Astrocyte of the hippocampus (primary cell): ENCODE measurements around the gene GINS1.

Experiments used
- DNase-seq: peaks from one replicate; pipeline ENCODE4 v3.0.0; 2011; ENCODE audit warnings: low read depth, low spot score

The GINS1 gene

DNA sequence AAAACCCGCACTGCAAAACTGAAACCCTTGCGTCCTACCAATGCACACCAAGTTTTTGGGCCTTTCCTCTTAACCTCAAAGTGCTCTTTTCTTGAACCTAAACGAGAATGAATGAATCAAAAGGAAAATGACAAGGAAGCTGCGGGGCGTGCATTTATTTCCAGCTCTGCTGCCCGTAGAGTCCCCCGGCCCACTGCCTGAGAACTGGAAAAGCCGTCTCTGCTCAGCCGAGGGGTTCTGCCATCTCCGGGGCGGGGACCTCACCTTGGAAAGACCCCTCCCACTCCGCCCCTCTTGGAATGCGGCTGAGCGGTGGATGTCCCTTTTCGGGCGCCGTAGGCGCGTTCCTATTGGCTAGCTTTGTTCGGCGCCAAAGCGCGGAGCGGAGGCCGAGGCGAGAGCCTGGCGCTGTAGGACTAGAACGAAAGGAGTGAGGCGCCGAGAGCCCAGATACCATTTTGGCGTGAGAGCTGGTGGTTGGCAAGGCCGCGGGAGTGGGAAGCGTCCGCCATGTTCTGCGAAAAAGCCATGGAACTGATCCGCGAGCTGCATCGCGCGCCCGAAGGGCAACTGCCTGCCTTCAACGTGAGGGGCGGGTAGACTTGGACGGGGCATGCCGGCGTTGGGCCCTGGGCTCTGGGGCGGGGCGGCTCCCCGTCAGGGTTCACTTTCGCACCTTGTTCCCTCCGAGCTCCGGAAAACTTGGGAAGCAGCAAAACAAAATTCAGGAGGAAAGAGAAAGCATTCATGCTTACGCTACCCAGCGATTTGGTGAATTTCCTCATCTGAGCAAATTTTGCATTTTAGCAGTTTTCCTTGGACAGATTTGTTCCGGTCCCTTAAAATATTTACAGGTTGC is at the start of gene GINS1:
TSS of gene GINS1 (plus strand) at position 363 of the 859 bp plus-strand sequence. CDS start at position 511, 148 bp downstream.
- peak; percentile 96 for DNase-seq

DNA sequence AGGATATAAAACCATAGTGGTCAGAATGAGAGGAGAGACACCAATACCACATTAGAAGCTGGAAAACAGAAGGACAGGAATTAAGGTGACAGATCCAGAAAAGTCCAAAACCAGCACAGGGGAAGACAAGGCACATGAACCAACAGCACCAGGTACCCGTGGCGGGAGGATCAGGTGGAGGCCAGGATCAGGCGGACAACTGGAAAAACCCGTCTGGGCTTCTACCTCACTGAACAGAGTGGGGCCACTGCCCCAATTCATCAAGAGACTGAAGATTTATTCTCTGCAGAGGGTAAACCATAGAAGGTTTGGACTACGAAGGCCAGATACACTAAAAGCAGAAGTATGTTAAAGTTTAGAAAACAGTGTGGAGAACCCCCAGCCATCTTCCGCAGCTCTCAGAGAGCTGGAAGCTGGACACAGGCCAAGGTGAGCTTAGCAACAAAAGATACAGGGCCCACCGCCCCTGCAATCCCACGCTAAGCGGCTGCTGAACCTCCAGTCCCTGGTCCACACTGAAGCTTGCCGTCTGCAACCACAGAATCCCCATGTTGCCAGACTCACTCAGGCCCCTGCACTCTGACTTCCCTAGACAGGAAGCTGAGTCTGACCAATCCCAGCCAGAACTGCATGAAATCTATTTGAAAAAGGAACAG is 46.7 kb upstream of the GINS1 start:
- DNase-seq: peak; percentile 76

DNA sequence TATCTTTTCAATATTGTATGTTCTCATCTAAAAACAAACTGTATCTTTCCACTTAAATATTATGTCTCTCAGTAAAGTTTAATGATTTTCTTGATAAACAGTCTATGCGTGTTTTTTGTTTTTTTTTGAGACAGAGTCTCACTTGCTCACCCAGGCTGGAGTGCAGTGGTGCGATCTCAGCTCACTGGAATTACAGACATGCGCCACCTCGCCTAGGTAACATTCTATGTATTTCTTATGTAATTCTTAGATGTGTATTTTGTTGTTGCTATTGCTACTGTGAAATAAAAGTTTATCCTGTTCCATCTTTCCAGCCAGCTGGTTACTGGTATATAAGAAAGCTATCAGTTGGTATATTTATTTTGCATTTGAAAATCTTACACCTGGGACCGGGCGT is 46.2 kb upstream of the GINS1 start:
- peak; percentile 69 for DNase-seq

DNA sequence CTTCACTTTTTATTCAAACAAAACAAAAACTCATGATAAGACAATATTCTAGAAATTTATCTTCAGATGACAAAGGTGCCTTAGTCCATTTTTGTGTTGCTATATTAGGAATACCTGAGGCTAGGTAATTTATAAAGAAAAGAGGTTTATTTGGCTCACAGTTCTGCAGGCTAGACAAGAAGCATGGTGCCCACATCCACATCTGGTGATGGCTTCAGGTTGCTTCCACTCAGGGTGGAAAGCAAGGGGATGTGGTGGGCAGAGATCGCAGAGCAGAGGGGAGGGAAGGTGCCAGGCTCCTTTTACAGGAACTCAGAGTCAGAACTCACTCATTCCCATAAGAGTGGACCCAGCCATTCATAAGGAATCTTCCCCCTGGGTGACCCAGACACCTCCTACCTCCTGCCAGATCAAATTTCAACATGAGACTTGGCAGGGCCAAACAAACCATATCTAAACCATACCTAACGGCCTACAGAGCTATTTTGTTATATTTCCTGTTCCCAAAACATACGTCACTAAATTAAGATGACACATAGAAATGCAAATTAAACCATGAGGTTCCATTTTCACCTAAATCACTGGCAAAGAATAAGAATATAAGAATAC is 43.2 kb upstream of the GINS1 start:
- DNase-seq: no peak

DNA sequence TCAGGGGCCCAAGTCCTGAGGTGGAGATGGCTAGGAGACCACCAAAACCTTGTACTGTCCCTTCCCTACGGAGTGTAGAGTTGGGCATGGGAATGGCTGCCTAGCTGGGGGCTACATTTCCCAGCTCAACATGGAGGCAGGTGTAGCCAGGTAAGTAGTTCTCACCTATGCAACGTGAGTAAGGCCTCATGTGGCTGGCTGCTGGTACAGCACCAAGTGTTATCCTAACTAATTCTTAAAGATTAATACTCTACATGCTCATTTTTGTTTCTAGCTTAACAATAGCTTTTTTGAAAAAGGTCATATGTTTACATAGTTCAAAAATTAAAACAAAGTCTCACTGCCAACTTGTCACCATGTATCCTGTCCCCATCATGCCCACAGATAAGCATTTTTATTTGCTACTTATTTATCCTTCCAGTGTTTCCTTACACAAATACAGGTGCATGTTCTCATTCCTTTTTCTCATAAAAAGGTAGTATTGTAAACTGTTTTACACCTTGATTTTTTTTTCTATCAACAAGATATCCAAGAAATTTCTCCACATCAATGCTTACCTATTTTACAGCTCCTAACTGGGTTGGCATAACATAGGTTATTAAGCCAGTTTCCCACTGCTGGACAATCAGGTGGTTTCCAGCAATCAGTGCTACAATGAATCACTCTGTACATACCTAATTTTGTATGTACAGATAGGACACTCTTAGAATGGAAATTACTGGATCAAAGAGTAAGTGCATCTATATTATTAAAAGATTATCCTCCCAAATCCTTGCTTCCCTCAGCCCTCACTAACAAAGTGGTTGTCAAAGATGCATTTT is 42.4 kb upstream of the GINS1 start:
- no peak for DNase-seq

DNA sequence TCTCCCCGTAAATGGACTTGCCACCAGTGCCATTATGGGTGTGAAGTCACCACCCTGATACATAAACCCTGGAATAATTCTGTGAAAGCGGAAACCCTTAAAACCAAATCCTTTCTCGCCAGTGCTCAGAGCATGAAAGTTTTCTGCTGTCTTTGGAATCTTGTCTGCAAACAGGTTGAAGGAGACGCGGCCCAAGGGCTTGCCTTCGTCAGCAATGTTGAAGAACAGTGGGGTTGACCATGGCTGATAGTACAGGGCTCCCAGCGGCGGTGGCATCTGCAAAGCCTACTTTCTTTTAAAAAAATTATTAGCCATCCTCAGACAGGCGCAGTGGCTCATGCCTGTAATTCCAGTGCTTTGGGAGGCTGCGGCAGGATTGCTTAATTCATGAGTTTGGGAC is 38.9 kb upstream of the GINS1 start:
- no peak for DNase-seq

DNA sequence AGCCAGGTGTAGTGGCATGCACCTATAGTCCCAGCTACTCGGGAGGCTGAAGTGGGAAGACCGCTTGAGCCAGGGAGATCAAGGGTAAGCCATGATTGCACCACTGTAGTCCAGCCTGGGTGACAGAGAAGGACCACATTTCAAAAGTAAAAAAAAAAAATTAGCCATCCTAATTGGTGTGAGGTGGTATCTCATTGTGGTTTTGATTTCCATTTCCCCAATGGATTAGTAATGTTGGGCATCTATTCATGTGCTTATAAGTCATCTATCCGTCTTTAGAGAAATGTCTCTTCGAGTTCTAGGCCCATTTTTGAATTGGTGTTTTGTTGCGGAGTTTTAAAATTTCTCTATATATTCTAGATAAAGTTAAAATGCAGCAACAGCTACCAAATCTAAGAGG is 38.5 kb upstream of the GINS1 start:
- DNase-seq: no peak

DNA sequence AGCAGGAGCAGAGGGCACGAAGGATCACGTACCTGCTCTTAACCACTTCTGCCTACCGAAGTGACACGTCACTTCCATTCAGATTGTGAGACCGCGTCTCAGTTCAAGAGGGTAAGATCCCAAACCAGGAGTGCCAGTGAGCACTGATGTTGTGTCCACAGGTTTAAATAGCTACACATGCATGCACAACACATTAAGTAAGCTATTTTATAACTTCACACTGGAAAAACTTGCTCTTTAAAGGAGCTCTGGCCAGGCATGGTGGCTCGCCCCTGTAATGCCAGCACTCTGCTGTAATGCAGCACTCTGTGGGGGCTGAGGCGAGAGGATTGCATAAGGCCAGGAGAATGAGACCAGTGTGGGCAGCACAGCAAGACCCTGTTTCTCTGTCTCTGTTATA is 37.9 kb upstream of the GINS1 start:
- DNase-seq: no peak

DNA sequence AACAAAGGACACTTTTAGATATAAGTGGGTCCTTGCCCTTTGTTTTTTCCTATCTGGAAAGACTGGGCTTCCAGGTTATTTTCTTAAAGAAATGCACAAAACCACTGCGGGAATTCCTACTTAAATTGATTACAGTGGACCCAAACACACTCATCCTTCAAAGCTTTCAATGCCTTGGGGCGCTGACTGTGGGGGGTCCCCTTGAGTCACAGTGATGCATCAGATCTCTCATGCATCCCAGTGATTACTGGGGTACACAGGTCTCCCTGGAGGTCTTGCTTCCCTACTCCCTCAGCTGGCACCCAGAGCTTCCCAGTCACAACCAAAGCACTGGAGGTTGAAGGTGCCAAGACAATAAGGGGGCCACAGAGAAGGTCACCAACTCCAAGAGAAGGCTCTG is 37.5 kb upstream of the GINS1 start:
- DNase-seq: no peak

DNA sequence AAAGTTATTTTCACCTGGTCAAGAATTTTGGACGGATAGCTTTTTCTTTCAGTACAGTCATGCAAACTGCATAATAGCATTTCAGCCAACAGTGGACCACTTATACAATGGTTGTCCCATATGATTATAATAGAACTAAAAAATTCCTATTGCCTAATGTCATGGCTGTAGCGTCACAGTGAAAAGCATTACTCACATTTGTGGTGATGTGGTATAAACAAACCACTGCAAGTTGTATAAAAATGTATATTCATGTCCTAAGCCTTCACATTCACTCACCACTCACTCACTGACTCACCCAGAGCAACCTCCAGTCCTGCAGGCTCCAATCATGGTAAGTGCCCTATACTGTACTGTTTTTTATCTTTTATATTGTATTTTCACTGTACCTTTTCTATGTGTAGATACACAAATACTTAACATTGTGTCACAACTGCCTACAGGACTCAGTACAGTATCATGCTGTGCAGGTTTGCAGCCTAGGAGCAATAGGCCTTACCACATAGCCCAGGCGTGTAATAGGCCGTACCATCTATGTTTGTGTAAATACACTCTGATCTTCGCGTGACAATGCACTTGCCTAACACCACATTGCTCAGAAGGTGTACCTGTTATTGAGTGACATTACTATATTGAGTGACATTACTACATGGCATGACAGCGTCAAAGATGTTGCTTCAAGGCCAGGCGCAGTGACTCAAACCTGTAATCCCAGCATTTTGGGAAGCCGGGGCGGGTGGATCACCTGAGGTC is 34.7 kb upstream of the GINS1 start:
- peak; percentile 90 for DNase-seq

DNA sequence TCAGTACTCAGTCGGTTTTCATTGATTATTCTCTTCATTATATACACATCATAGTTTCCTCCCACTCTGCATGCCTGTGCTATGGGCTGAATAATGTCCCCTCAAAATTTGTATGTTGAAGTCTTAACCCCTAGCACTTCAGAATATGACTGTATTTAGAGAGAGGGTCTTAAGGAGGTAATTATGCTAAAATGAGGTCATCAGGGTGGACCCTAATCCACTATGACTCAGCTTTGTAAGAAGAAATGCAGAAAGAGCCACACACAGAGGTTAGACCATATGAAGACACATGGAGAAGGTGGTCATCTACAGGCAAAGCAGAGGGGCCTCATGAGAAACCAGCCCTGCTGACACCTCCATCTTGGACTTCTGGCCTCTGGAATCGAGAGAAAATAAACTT is 32.6 kb upstream of the GINS1 start:
- no peak for DNase-seq

DNA sequence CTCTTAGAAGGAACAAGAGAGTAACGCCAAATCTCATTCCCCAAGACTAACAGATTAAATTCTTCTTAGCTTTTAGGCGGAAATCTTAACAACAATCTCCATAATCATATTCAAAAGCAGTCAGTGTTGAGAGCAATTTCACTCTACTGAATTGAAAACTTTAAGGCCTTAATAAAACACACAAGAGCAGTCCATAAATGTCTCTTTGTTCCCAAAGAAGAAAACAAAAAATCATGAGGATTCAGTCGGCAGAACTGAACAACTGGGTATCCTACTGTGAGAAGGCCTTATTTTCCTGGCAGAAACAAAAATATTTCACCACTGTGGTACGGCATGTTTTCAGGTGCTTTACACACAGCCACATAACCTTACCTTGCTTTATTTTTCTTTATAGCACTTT is 31.2 kb upstream of the GINS1 start:
- no peak for DNase-seq

DNA sequence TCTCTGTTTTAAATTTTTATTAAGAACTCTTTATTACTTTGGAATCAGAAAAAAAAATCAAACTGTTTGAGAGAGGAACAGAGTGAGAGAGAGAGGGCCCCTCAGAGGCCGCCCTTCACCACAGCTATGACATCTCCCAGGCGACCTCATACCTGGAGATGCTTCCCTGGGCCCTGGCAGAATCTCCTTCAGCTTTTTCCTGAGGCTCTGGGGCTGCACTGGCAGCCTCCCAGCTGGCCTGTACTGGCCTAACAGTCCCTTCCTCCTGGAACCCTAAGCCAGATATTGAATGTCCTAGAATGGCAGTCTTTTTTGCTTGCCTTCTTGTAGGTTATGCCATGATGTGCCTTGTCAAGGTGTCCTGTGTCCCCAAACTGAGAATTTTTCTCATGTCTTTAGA is 30.6 kb upstream of the GINS1 start:
- DNase-seq: no peak

DNA sequence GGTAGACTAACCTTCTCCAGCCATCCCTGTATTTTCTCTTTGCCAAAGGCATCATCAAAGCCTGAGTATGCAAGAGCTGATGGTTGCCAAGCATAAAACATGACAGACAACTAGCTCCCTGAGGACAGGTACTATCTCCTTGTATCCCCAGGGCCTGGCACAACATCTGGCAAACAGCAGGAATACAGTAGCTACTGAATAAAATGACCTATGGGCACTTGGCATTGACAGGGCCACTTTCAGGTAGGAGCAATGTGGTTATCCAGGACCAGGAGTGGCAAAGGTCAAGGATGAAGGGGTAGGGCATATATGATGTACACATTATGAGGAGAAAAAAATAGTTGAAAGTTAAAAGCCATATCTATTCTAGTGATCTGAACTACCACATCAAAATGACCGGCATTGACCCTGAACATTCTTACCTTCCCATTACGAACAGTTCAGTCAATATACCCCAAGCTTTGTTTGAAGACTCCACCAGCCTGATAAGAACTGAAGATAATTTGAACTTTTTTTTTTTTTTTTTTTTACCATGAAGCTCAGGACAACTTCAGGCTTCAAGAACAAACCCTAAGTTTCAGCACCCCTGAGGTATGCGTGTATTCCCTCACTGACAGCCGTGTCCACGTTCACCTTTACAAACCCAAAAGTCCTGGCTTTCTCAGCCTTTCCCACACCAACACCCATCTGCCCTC is 29.1 kb upstream of the GINS1 start:
- no peak for DNase-seq

DNA sequence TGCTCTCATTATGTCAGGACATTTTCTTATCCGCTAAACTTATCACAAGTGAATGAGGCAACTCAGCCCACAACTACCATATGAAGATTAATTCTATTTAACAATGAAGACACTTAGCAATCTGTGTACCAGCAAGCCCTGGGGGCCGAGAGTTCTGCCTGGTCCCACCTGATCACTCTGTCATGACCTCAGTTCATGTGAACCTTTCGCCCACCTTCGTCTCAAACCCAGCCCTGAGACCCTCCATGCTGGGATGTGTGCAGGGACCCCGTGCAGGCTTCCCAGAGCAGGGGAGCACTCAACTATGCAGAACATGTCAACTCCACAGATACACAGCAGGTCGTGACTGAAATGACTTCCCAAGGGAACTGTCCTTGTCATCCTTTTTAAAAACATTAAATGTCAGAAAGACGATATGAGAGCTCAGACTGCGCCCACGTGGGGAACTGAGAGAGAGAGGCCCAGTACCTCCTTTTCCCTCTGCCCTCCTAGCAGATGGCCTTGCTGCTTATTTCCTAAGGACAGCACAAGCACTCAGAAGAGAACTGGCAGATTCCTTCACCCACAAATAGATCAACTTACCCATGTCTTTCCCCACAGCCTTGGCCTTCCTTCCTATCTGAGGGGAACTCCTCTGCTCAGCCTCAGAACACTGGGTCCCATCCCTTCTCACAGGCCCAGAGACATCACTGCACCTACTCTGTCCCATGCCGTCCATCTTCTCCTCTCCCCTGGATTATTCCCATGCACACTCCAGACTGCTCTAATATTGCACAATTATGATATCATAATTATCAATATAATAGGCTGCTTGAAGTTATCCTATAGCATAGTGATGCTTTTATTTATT is 28.4 kb upstream of the GINS1 start:
- no peak for DNase-seq

DNA sequence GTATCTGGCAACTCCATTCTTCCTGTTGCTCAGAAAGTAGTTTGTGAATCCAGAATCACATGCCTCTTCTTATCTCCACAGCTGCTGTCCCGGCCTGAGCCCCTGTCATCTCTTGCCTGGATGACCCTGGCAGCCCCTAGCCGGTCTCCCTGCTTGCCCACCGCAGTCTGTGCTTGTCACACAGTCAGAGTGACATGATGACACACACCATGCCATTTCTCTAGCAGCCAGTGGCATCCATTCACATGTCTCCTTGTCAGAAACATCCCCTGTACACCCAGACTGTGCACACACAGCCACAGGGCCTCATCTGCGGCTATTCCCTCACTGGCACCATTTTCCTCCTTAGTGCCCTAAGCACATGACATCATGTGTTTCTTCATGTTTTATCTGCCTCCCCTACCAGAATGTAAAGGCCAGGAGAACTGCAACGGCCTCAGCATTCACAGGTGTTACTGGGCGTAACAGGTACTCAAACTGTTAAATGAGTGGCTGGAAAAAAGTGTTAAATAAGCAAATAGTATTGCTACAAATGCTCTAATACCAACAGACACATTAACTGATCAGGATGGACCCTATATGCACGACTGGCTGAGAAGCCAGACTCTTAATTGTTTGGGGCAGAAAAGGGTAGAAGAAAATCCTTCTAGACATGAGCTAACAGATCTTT is 26.4 kb upstream of the GINS1 start:
- DNase-seq: no peak

DNA sequence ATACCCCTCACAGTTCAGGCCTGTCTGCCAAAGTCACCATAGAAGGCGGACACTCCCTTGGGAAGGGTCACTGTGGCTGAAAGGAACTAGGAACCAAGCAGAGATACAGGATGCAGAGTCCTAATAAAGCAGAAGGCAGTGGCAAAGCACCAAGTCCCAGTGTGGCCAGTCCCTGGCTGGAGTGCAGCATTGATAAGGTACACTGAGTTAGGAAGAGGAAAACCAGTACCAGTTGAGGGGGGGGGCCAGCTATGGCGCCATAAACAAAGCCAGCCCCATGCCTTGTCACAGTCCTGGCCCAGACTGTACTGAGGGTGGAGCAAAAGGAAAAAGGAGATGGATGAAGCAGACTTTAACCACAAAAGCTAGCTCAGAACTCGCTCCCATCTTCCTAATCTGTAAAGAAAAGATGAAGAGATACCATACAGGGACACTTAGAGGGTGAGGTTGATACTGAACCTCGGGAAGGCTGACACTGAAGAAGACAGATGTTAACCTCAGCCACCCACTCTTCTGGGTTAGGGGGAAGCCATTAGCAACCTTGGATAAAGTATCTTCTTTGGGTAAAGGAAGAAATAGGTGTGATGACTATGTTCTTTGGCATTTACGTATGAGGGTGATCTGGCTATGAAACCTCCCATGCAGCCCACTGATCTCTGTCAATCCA is 24.6 kb upstream of the GINS1 start:
- no peak for DNase-seq

DNA sequence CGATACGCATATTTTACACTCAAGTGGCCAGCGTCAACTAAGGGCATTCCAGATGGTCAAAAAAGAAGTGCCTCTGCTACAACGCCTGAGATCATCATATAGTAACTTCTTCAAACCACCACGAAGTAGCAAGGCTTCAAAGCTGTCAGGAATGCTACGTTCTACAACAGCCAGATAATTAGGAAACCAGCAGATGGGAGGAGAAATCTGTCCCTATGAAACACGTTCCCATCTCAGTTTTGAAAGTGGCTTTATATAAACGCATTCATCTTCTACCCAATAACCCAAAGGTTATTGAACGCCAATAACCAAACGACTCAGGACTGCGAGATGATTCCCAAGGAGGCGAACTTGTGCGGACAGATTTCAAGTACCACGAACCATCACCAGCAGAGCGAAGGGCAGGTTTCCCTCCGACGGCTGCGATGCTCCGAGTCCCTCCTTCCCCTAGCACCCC is 18.0 kb upstream of the GINS1 start:
- no peak for DNase-seq
